GM11168 (cell line): ENCODE measurements around the gene AP3D1.

Experiments
- in situ Hi-C: fragments of 300-500 bp; cut with MboI; formaldehyde crosslinking; loops from one replicate; pipeline ENCODE4 v1.12.0; 2022; ENCODE audit warnings: low sequenced_read_pairs; ENCODE audit not compliant: unreplicated experiment

Gene AP3D1

GRCh38 chr19:2113439-2114211 is 37.7 kb downstream of the AP3D1 start:
- in situ Hi-C loops: no loop called here

DNA sequence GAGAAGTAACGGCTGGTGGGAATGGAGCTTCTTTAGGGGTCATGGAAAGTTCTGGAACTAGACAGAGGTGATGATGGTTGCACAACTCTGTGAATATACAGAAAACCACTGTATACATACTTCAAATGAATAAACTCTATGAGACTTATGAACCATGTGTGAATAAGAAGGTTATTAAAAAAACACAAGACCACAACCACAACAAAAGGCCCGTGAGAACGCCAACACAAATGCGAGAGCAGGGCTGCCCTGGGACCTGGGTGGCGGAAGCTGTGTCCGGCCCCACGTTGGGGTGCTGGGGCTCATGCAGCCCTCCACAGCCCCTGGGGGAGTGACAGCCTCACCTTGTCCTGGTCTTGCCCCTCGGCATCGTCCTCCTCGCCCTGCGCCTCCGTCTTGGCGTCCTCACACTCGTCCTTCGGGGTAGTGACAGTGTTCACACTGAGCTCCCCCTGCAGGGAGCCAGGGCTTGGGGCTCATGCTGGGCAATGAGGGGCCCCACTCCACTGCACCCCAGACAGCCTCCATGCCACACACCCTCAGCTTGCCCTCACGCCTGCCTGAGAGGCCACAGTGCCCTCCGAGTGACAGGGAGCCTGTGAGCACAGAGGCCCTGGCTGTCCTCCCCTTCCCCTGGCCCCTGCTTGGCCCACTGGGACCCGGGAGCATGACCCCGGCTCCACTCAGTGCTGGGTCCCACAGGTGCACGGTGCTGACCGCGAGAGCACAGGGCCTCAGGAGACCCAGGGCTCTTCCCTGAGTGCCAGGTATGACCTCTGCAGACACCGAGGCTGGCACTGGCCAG is 38.6 kb downstream of the AP3D1 start:
- in situ Hi-C loops: no loop called here

DNA sequence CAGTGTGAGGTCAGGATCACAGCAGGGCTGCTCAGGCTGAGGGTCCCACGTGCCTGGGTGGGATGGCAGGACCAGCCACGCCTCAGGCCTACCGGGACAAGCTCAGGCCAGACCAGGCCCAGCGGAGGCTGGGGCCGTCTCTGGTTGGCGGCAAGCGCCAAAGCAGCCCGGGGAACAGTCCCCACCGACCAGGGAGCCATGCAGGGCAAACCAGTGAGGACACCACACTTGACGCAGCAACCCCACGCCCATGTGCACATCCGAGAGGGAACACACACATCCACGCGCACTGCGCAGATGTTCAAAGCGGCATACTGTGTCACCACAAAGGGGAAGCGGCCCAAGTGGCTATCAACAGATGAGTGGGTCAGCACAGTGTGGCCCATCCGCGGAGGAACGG is 39.5 kb downstream of the AP3D1 start:
- in situ Hi-C loops: no loop called here

GRCh38 chr19:2111425-2111824 is 39.9 kb downstream of the AP3D1 start:
- in situ Hi-C loops: no loop called here

- in situ Hi-C loops: no loop called here
These were observed 40.5 kb downstream of the AP3D1 start for GRCh38 chr19:2110822-2111221.

DNA sequence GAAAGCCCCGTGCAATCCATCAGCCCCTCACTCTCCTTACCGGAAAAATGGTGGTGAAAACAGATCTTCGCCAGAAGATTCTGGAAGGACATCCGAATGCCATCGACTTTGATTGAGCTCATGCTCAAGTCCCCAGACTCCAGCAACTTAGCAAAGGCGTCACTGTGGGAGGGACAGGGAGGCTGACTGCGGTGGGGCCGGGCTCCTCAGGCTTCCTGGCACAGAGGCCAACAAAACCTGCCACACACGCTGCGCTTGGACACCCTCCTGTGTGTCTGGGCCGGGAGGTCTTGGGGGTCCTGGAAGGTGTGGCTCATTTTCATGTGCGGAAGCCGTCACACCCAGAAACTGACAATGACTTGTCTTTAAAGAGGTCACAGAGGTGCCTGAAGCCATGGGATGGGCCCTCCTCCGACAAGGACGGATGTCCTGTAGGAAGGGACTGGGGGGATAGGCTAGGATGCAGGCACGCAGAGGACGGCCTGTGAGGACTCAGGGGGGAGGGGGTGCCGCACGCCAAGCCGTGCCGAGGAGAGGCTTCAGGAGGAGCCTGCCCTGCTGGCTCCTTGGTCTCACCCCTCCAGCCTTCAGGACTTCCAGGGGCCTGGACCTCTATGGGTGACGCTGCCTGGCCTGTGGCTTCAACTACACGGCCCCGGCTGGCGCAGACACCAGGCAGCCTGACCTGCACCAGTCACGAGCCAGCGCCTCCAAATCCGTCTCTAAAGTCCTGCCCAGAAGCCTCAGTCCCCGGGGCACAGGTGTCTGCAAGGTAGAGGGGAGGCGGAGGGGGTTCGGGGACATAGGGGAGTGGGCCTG is 42.1 kb downstream of the AP3D1 start:
- in situ Hi-C loops: no loop called here

- in situ Hi-C loops: no loop called here
These were observed 42.9 kb downstream of the AP3D1 start for GRCh38 chr19:2108251-2109016.

GRCh38 chr19:2103045-2103707 is 48.2 kb downstream of the AP3D1 start:
- in situ Hi-C loops: no loop called here

- in situ Hi-C loops: no loop called here
These were observed 49.7 kb downstream of the AP3D1 start for GRCh38 chr19:2101417-2102335.

GRCh38 chr19:2100719-2101061 is 50.7 kb downstream of the AP3D1 start:
- in situ Hi-C loops: no loop called here

DNA sequence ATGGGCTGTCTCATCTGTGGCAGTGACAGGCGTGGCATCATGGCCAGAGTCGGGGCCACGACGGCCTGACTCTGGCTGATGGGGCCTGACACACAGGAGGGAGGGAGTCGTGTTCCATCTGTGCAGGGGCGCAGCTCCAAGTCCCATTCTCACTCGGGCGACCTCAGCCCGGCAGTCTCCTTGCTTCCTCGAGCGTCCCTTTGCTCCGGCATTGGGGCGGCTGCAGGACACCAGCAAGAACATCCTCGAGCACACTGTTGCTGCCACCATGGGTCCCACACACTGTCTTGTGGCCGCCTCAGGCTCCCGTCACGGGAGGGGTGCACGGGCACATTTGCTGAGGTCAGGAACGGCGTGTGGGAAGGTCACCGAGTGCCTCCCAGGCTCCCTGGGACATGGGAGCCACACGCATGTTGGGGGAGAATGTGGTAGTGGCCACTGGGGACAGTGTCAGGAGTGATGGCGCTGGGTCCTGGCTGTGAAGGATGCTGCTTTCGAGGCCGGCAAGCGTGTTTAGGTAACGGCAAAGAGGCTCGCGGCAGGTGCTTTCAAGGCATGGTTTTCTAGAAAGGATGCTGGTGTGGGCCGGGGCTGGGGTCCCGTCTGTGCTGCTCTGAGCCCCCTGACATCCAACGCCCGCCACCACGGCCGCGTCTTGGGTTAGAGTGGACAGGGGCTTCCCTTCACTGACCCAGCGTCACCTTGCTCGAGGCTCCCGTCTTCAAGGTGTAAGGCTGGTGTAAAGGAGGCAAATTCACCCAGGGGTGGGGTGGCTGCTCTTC is 51.2 kb downstream of the AP3D1 start:
- in situ Hi-C loops: no loop called here

- in situ Hi-C loops: no loop called here
These were observed 52.3 kb downstream of the AP3D1 start for GRCh38 chr19:2099054-2099501.

- in situ Hi-C loops: no loop called here
These were observed 53.5 kb downstream of the AP3D1 start for GRCh38 chr19:2097886-2098327.

DNA sequence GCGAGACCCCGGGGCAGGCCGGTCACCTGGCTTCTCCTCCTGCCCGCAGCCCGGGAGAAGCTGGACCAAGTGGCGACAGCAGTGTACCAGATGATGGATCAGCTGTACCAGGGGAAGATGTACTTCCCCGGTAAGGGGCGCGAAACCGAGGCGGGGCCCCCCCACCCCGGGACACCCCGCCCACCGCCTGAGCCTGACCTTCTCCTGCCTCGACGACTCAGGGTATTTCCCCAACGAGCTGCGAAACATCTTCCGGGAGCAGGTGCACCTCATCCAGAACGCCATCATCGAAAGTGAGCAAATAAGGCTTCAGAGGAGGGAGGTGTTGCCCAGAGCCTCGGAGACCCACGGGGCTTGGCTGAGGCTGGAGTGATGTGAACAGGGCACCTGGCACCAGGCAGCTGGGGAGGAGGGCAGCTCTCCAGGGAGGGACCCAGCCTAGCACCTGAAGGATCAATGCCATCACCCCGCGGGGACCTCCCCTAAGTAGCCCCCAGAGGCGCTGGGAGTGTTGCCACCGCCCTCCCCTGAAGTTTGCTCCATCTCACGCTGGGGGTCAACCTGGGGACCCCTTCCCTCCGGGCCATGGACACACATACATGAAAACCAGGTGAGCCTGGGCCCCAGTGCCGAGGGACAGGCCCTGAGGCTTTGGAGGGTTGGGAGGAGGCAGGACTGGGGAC is 54.0 kb downstream of the AP3D1 start:
- in situ Hi-C loops: no loop called here

DNA sequence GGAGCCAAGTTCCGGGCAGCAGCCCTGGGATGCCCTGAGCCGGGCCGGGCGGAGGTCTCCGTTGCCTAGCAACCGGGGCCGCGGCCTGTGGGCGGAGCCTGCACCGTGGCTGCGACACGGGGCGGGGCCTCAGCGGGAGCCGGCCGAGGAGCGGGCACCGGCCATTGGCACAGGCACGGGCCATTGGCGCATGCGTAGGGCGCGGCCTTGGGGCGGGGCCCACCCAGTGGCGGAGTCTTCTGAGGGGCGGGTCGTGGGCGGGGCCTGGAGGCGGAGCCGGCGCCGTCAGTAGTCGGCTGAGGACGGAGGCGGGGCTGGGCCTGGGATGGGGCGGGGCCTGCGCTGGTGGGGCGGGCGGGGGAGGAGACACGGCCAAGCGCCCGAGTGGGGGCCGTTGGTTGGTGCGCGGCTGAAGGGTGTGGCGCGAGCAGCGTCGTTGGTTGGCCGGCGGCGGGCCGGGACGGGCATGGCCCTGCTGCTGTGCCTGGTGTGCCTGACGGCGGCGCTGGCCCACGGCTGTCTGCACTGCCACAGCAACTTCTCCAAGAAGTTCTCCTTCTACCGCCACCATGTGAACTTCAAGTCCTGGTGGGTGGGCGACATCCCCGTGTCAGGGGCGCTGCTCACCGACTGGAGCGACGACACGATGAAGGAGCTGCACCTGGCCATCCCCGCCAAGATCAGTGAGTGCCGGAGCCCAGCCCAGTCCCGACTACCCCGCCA is 54.7 kb downstream of the AP3D1 start, which contains the start of gene IZUMO4:
TSS of gene IZUMO4 (plus strand) at position 436 of the 723 bp plus-strand sequence. CDS start at position 467, 31 bp downstream.
- in situ Hi-C loops: no loop called here

DNA sequence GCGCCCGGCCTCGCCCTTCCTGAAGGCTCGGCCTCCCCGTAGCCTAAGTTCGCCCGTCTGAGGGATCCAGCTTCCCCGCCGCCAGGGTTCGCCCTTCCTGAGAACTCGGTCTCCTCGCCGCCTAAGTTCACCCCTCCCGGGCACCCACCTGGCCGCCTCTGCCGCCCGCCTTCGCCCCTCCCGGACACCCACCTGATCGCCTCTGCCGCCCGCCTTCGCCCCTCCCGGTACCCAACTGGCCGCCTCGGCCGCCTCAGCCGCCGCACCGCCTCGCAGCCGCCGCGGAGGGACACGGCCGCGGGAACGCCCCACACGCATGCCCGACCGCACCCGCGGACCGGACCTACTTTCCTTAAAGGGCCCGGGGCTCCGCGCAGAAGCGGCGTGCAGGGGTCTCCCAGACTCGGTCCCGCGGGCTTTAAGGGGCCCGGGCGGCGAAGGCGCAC is 55.3 kb downstream of the AP3D1 start, which contains the start of gene MOB3A:
TSS of gene MOB3A (minus strand) at position 293 of the 446 bp plus-strand sequence. CDS start 17,766 bp downstream, outside the sequence.
- in situ Hi-C loops: no loop called here
